ENCODE results near the gene AMPD2.

DNA sequence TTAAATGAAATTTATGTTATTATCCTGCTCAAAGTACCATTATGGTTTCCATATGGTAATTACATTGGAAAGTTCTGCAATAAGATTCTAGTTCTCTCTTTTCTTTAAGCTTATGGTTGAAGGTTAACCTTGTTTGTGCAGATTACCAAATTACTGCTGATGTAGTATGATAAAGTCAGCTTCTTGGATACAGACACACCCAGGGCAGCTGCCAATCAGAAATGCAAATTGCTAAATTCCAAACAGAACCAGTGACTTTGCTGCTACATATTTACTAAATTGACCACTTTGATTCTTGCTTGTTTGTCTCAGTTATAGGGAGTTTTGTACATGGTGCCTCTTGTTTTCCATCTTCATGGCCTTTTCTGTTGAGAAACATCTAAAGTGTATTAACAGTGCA, 26.7 kb upstream of the AMPD2 start:
- TF ChIP-seq CTCF (IDR thresholded peaks at IDR 0.05; ENCODE audit: low read depth, low read length, missing input control) (no peak), RAD21 (IDR thresholded peaks at IDR 0.05) (no peak), GABPA (IDR thresholded peaks at IDR 0.05 in 1 of 2, conservative IDR thresholded peaks at IDR 0.05 in 1 of 2) (no peak), FOXA1 (IDR thresholded peaks at IDR 0.05) (no peak)
- TF ChIP-seq, protein P1, sequence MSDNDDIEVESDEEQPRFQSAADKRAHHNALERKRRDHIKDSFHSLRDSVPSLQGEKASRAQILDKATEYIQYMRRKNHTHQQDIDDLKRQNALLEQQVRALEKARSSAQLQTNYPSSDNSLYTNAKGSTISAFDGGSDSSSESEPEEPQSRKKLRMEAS (IDR thresholded peaks at IDR 0.05) = no peak

Measured in liver (tissue), 3 donors.